Body of pancreas (tissue), 4 donors: ENCODE results near the gene CNTLN.

Experiments used
- POLR2A ChIP-seq, 3 donors: fragments of 450-650 bp; IDR thresholded peaks; one replicate each; pipeline ENCODE4 v1.6.1; 2016; ENCODE audit warnings: antibody characterized with exemption in 3 of 3, mild to moderate bottlenecking in 2 of 3
- TF ChIP-seq, protein P1 (sequence below), 7 experiments: fragments of 450-650 bp in 4 of 7; fragments of 200-600 bp in 3 of 7; sonication (generic) in 3 of 7; IDR thresholded peaks; one replicate each; pipeline ENCODE4 v1.5.1; 2016 to 2019; ENCODE audit warnings: antibody characterized with exemption in 7 of 7

- TF ChIP-seq, protein P1, sequence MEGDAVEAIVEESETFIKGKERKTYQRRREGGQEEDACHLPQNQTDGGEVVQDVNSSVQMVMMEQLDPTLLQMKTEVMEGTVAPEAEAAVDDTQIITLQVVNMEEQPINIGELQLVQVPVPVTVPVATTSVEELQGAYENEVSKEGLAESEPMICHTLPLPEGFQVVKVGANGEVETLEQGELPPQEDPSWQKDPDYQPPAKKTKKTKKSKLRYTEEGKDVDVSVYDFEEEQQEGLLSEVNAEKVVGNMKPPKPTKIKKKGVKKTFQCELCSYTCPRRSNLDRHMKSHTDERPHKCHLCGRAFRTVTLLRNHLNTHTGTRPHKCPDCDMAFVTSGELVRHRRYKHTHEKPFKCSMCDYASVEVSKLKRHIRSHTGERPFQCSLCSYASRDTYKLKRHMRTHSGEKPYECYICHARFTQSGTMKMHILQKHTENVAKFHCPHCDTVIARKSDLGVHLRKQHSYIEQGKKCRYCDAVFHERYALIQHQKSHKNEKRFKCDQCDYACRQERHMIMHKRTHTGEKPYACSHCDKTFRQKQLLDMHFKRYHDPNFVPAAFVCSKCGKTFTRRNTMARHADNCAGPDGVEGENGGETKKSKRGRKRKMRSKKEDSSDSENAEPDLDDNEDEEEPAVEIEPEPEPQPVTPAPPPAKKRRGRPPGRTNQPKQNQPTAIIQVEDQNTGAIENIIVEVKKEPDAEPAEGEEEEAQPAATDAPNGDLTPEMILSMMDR (IDR thresholded peaks at IDR 0.05), result no peak
- no peak for TF ChIP-seq POLR2A (IDR thresholded peaks at IDR 0.05)
These were observed 56.2 kb downstream of the CNTLN start for GRCh38 chr9:17191082-17191481.
